Fibroblast of villous mesenchyme (primary cell): ENCODE results near the gene RPTOR. TPM values are rescaled to one million over a fixed set of nuclear protein-coding genes. Genes with fewer than 3 reads are reported as not detected.

Experiments used
- DNase-seq: peaks from one replicate; pipeline ENCODE4 v3.0.0-alpha.2; 2010; ENCODE audit warnings: low read depth
- H3K4me3 ChIP-seq: 2 replicates; pipeline ENCODE4 v1.5.1; 2011; ENCODE audit warnings: low read depth, mild to moderate bottlenecking, low read length
- total RNA-seq: library from RNA; depleted of rRNA; stranded (reverse); fragments of >200 nt; gene quantifications from 2 replicates; pipeline ENCODE4 v1.2.3, GENCODE V29; 2012
- TF ChIP-seq, protein P1 (sequence below): IDR thresholded peaks from 2 replicates; pipeline ENCODE4 v1.5.1; 2012; ENCODE audit warnings: low read depth, mild to moderate bottlenecking, low read length; ENCODE audit not compliant: insufficient read depth

The RPTOR gene
- total RNA-seq, 1 donor: 35.8 TPM

DNA sequence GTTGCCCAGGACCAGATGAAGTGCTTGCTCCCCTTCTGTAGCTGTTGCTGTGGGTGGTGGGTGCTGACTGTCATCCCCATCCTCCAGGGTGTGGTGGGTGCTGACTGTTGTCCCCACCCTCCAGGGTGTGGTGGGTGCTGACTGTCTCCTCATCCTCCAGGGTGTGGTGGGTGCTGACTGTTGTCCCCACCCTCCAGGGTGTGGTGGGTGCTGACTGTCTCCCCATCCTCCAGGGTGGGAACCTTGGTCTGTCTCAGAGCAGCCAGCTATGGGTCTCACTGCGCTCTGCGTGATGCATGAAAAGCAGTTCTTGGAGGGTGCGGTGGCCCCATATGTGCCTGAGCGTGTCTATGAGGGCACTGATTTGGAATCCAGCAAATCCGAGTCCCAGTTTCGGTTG, 163.8 kb downstream of the RPTOR start:
- no peak for DNase-seq
- H3K4me3 ChIP-seq: no peak overlapping the region
- TF ChIP-seq, protein P1, sequence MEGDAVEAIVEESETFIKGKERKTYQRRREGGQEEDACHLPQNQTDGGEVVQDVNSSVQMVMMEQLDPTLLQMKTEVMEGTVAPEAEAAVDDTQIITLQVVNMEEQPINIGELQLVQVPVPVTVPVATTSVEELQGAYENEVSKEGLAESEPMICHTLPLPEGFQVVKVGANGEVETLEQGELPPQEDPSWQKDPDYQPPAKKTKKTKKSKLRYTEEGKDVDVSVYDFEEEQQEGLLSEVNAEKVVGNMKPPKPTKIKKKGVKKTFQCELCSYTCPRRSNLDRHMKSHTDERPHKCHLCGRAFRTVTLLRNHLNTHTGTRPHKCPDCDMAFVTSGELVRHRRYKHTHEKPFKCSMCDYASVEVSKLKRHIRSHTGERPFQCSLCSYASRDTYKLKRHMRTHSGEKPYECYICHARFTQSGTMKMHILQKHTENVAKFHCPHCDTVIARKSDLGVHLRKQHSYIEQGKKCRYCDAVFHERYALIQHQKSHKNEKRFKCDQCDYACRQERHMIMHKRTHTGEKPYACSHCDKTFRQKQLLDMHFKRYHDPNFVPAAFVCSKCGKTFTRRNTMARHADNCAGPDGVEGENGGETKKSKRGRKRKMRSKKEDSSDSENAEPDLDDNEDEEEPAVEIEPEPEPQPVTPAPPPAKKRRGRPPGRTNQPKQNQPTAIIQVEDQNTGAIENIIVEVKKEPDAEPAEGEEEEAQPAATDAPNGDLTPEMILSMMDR: no peak

DNA sequence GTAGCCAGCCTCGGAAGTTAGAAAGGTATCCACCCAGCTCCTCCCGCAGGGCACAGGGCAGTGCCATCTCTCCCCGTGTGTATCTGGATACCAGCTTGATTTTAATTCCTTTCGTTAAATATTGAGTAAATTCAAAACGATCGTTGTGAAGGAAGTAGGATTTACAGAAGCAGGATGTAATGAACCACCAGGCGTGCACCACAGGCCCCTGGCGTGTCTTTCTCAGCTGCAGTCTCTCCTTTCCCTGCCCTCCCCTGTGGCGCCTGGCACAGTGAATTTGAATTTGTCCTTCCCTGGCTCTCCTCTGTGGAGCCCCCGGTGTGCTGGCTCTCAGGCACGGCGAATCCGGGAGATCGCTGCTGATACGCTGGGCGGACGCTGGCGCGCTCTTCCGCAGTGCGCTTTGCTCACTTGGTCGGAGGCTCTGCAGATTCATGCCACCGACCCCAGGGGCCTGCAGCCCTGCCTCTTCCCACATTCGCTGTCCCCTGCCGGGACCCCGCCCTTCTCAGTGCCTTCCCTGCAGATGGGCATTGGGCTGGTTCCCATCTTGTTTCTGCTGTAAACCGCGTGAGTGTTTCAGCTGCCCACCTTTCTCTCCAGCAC, 164.6 kb downstream of the RPTOR start:
- TF ChIP-seq, protein P1: no peak
- no peak for DNase-seq
- H3K4me3 ChIP-seq: no peak overlapping the region

DNA sequence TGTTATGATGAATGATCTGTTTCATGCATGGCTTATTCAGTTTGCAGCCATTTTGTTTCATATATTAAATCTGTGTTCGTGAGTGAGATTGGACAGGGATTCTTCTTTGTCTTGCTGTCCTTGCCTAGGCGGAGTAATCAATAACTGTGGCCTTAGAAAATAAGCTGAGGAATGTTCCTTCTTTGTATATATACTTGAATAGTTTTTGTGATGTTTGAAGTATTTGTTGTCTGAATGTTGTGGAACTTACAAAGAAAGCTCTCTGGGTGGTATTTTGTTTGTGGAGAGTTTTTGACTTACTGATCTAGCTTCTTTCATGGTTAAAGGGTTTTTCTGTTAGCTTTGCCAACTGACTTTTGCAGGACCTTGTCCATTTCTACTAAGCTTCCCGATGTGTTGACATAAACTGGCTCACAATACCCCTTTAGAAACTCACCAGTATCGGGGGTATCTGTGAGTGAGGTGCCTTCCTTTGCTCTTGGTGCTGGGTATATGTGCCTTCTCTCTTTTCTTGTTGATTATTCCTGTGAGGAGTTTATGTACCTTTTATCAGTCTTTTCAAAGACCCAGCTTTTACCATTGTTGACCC, 166.2 kb downstream of the RPTOR start:
- no peak for DNase-seq
- TF ChIP-seq, protein P1: no peak
- no peak overlapping the region for H3K4me3 ChIP-seq

DNA sequence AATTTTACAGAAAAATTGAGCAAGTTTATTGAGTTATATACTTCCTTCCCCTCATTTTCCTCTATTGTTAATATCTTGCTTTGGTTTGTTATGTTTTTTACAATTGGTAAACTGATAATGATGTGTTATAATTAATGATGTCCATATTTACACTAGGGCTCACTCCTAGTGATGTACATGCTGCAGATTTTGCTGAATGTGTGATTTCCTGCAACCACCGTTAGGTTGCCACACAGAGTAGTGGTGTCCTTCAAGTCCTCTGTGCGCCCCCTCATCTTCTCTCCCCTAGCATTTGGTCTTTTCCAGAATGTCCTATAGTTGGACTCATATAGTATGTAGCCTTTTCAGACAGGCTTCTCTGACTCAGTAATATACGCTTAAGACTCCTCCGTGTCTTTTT, 167.5 kb downstream of the RPTOR start:
- no peak for DNase-seq
- no peak overlapping the region for H3K4me3 ChIP-seq
- TF ChIP-seq, protein P1: no peak

DNA sequence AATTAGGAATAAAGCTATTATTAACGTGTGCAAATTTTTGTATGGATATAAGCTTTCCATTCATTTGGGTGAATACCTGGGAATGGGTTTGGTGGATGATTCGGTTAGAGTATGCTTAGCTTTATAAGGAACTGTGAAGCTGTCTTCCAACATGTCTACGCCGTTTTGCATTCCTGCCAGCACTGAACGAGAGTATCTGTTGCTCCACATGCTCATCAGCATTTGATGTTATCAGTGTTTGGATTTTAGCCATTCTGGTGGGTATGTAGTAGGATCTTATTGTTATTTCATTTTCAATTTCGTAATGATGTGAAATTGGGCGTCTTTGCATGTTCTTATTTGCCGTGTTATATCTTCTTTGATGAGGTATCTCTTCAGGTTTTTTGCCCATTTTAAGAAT, 168.0 kb downstream of the RPTOR start:
- TF ChIP-seq, protein P1: no peak
- no peak overlapping the region for H3K4me3 ChIP-seq
- DNase-seq: no peak

DNA sequence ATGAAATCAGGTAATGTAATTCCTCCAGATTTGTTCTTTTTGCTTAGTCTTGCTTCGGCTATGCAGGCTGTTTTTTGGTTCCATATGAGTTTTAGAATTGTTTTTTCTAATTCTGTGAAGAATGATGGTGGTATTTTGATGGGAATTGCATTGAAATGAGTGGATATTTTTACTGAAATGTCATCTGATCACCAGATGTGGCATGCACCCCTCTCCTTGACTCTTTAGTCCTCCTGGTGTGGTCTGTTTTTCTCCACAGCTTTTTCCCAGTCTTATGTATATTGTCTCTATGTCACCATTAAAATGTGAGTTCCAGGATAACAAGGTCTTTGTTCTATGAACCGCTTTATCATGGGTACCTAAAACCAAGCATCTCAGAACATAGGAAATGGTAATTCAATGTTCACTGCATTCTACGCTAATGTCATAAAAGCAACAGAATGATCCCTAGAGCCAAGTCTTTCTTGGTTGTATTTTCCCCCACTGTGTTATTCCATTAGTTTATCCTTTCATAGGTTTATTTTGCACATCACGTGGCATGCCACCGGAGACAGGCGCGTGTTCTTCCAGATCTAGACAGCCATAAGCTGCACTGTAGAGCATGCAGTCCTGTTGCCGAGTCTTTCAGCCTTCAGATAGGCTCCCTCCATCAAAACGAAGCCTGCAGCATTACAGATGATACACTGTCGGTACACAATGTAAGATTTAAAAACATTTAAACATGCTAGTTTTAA, 172.5 kb downstream of the RPTOR start:
- TF ChIP-seq, protein P1: no peak
- DNase-seq: peak; percentile 16
- H3K4me3 ChIP-seq: no peak overlapping the region
